ENCODE measurements around the gene ST14.

DNA sequence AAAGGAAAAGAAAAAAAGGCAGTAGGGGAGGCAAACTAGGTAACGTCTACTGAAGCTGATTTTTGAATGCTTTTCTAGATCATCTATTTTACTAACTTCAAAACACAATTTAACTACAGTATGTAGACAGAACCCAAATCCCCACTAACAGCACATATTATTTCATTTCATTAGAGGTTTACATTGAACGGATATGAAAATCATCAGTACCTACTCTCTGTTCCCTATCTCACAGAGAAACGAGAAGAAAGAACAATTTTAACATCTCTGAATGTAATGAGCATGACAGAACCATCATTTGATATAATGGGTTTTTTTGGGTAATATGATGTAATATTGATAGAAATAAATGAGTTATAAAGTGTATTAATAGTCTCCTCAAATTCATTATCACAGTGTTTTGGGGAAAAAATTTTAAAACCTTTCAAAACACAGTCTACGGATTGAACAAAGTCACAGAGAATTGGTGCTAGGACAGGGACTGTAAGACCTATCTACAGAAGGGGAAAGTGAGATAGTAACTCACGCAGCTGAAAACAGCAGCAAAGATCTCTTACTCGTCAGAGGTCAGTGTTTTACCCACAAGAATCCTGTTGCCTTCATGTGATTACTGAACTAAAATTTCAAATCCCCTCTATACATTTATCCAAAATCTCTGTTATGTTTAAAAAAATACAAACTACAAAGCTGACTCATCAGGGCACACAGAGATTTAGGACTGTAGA lies 77.9 kb downstream of the ST14 start:
- TF ChIP-seq, protein P1, sequence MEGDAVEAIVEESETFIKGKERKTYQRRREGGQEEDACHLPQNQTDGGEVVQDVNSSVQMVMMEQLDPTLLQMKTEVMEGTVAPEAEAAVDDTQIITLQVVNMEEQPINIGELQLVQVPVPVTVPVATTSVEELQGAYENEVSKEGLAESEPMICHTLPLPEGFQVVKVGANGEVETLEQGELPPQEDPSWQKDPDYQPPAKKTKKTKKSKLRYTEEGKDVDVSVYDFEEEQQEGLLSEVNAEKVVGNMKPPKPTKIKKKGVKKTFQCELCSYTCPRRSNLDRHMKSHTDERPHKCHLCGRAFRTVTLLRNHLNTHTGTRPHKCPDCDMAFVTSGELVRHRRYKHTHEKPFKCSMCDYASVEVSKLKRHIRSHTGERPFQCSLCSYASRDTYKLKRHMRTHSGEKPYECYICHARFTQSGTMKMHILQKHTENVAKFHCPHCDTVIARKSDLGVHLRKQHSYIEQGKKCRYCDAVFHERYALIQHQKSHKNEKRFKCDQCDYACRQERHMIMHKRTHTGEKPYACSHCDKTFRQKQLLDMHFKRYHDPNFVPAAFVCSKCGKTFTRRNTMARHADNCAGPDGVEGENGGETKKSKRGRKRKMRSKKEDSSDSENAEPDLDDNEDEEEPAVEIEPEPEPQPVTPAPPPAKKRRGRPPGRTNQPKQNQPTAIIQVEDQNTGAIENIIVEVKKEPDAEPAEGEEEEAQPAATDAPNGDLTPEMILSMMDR (conservative IDR thresholded peaks at IDR 0.05), result no peak
- TF ChIP-seq EZH2 (IDR thresholded peaks at IDR 0.05; ENCODE audit: low read depth), result no peak
